Nephron progenitor cell (in vitro differentiated cells): ENCODE results near the gene ERH.

Experiments
- DNase-seq: peaks from one replicate; pipeline ENCODE4 v3.0.0; 2021
- H3K27ac Mint-ChIP-seq: 2 replicates; pipeline ENCODE4 v1.8.0; 2021; ENCODE audit warnings: mild to moderate bottlenecking, moderate library complexity, mixed read lengths
- H3K27me3 Mint-ChIP-seq: 2 replicates; pipeline ENCODE4 v1.8.0; 2021; ENCODE audit warnings: mild to moderate bottlenecking, low read depth, mixed read lengths; ENCODE audit not compliant: poor library complexity
- H3K36me3 Mint-ChIP-seq: 2 replicates; pipeline ENCODE4 v1.8.0; 2021; ENCODE audit warnings: low read depth, mixed read lengths
- H3K4me1 Mint-ChIP-seq: 2 replicates; pipeline ENCODE4 v1.8.0; 2021; ENCODE audit warnings: mixed read lengths
- H3K4me3 Mint-ChIP-seq: 2 replicates; pipeline ENCODE4 v1.8.0; 2021; ENCODE audit warnings: mild to moderate bottlenecking, moderate library complexity, mixed read lengths
- H3K9me3 Mint-ChIP-seq: 2 replicates; pipeline ENCODE4 v1.8.0; 2021; ENCODE audit warnings: mild to moderate bottlenecking, moderate library complexity, mixed read lengths
- CTCF ChIP-seq: fragments of 200-600 bp; sonication (generic); IDR thresholded peaks from 2 replicates; pipeline ENCODE4 v1.5.0; 2021; ENCODE audit warnings: antibody characterized with exemption

Gene ERH

GRCh38 chr14:69358966-69359365 lies 39.1 kb downstream of the ERH start:
- Mint-ChIP-seq H3K9me3 (no peaks in the 10 kb centered on the region), H3K4me1 (peaks cover 25% of the 10 kb centered on the region), H3K27me3 (peaks cover 22% of the 10 kb centered on the region), H3K4me3 (no peak overlapping the region), H3K27ac (peak overlapping the region; percentile 82), H3K36me3 (no peaks in the 10 kb centered on the region)
- TF ChIP-seq CTCF = no peak
- DNase-seq = no peak

GRCh38 chr14:69358233-69358963 lies 39.7 kb downstream of the ERH start:
- Mint-ChIP-seq H3K27me3 (peaks cover 22% of the 10 kb centered on the region), H3K4me3 (no peak overlapping the region), H3K36me3 (no peaks in the 10 kb centered on the region), H3K4me1 (peaks cover 25% of the 10 kb centered on the region), H3K9me3 (no peaks in the 10 kb centered on the region), H3K27ac (peak overlapping the region; percentile 82)
- TF ChIP-seq CTCF = no peak
- no peak for DNase-seq

GRCh38 chr14:69357544-69358200 lies 40.4 kb downstream of the ERH start:
- Mint-ChIP-seq H3K36me3 (no peaks in the 10 kb centered on the region), H3K27ac (no peak overlapping the region), H3K27me3 (peaks cover 21% of the 10 kb centered on the region), H3K4me1 (peaks cover 25% of the 10 kb centered on the region), H3K9me3 (no peaks in the 10 kb centered on the region), H3K4me3 (no peak overlapping the region)
- no peak for TF ChIP-seq CTCF
- no peak for DNase-seq

GRCh38 chr14:69356903-69357543 lies 41.1 kb downstream of the ERH start:
- no peak for TF ChIP-seq CTCF
- Mint-ChIP-seq H3K4me1 (peaks cover 25% of the 10 kb centered on the region), H3K27ac (no peak overlapping the region), H3K9me3 (no peaks in the 10 kb centered on the region), H3K36me3 (no peaks in the 10 kb centered on the region), H3K27me3 (peaks cover 25% of the 10 kb centered on the region), H3K4me3 (no peak overlapping the region)
- DNase-seq = no peak

- TF ChIP-seq CTCF = no peak
- no peaks in the 10 kb centered on the region for H3K9me3 Mint-ChIP-seq
- H3K36me3 Mint-ChIP-seq = no peaks in the 10 kb centered on the region
- H3K27me3 Mint-ChIP-seq = peaks cover 25% of the 10 kb centered on the region
- H3K27ac Mint-ChIP-seq = peak overlapping the region; percentile 61
- DNase-seq = no peak
- H3K4me1 Mint-ChIP-seq = peaks cover 24% of the 10 kb centered on the region
- no peak overlapping the region for H3K4me3 Mint-ChIP-seq
Measured at GRCh38 chr14:69355607-69356281, 42.4 kb downstream of the ERH start.
